IPS-20b (cell line): ENCODE data around the gene GNG10.

ENCODE experiments used
- H3K27ac ChIP-seq: one replicate; pipeline ENCODE4 v1.5.1; 2013; ENCODE audit warnings: low read length
- H3K27me3 ChIP-seq: 2 replicates; pipeline ENCODE4 v1.6.1; 2013; ENCODE audit warnings: mild to moderate bottlenecking, low read length, inconsistent platforms; ENCODE audit not compliant: insufficient read depth
- H3K36me3 ChIP-seq: 2 replicates; pipeline ENCODE4 v1.6.1; 2013; ENCODE audit warnings: low read depth, mild to moderate bottlenecking, inconsistent platforms, low read length, moderate library complexity; ENCODE audit not compliant: insufficient read depth
- H3K4me1 ChIP-seq: 2 replicates; pipeline ENCODE4 v1.6.1; 2013; ENCODE audit warnings: mild to moderate bottlenecking, control low read depth, inconsistent platforms, low read length, moderate library complexity; ENCODE audit not compliant: insufficient read depth
- H3K4me3 ChIP-seq: 2 replicates; pipeline ENCODE4 v1.5.1; 2013; ENCODE audit warnings: mild to moderate bottlenecking, low read length, inconsistent platforms
- H3K9ac ChIP-seq: 2 replicates; pipeline ENCODE4 v1.6.1; 2013; ENCODE audit warnings: low read depth, mild to moderate bottlenecking, inconsistent platforms, low read length, moderate library complexity
- H3K9me3 ChIP-seq: 2 replicates; pipeline ENCODE4 v1.6.1; 2013; ENCODE audit warnings: mild to moderate bottlenecking, low read depth, low read length, inconsistent platforms; ENCODE audit not compliant: insufficient read depth

GNG10 gene

GRCh38 chr9:111632060-111632459 lies 29.3 kb upstream of the GNG10 start:
- no peaks in the 10 kb centered on the region for H3K36me3 ChIP-seq
- H3K4me1 ChIP-seq, result peaks cover 10% of the 10 kb centered on the region
- H3K4me3 ChIP-seq, result peak overlapping the region; percentile 95
- H3K9ac ChIP-seq, result peak overlapping the region; percentile 91
- no peaks in the 10 kb centered on the region for H3K27me3 ChIP-seq
- H3K27ac ChIP-seq, result peak overlapping the region; percentile 56
- no peaks in the 10 kb centered on the region for H3K9me3 ChIP-seq

- Histone ChIP-seq H3K36me3 (no peaks in the 10 kb centered on the region), H3K4me1 (peaks cover 10% of the 10 kb centered on the region), H3K4me3 (peak overlapping the region; percentile 95), H3K27me3 (no peaks in the 10 kb centered on the region), H3K9ac (peak overlapping the region; percentile 91; the same call in 1 of the 2 replicates), H3K27ac (no peak overlapping the region), H3K9me3 (no peaks in the 10 kb centered on the region)
These were observed 28.6 kb upstream of the GNG10 start for GRCh38 chr9:111632695-111633388.

GRCh38 chr9:111633389-111633736 lies 28.0 kb upstream of the GNG10 start:
- Histone ChIP-seq H3K9me3 (no peaks in the 10 kb centered on the region), H3K4me1 (peaks cover 10% of the 10 kb centered on the region), H3K36me3 (no peaks in the 10 kb centered on the region), H3K27ac (no peak overlapping the region), H3K27me3 (no peaks in the 10 kb centered on the region), H3K9ac (no peak overlapping the region), H3K4me3 (no peak overlapping the region)

GRCh38 chr9:111634860-111635259 lies 26.5 kb upstream of the GNG10 start:
- Histone ChIP-seq H3K9ac (no peak overlapping the region), H3K36me3 (no peaks in the 10 kb centered on the region), H3K4me1 (peaks cover 10% of the 10 kb centered on the region), H3K9me3 (peaks cover 3% of the 10 kb centered on the region; the same call in 1 of the 2 replicates), H3K27ac (no peak overlapping the region), H3K4me3 (no peak overlapping the region), H3K27me3 (no peaks in the 10 kb centered on the region)

GRCh38 chr9:111637421-111637950 lies 23.9 kb upstream of the GNG10 start:
- Histone ChIP-seq H3K36me3 (no peaks in the 10 kb centered on the region), H3K9me3 (peaks cover 3% of the 10 kb centered on the region; the same call in 1 of the 2 replicates), H3K27me3 (no peaks in the 10 kb centered on the region), H3K9ac (no peak overlapping the region), H3K27ac (no peak overlapping the region), H3K4me3 (no peak overlapping the region), H3K4me1 (peaks cover 4% of the 10 kb centered on the region)

GRCh38 chr9:111644195-111644772 lies 17.1 kb upstream of the GNG10 start:
- Histone ChIP-seq H3K36me3 (peaks cover 34% of the 10 kb centered on the region), H3K4me1 (no peaks in the 10 kb centered on the region), H3K27ac (no peak overlapping the region), H3K9me3 (peaks cover 1% of the 10 kb centered on the region; the same call in 1 of the 2 replicates), H3K9ac (no peak overlapping the region), H3K4me3 (no peak overlapping the region), H3K27me3 (no peaks in the 10 kb centered on the region)

GRCh38 chr9:111645806-111646205 lies 15.6 kb upstream of the GNG10 start:
- H3K36me3 ChIP-seq, result peaks cover 46% of the 10 kb centered on the region
- H3K4me1 ChIP-seq, result no peaks in the 10 kb centered on the region
- H3K9ac ChIP-seq, result no peak overlapping the region
- H3K27me3 ChIP-seq, result no peaks in the 10 kb centered on the region
- H3K27ac ChIP-seq, result no peak overlapping the region
- H3K4me3 ChIP-seq, result no peak overlapping the region
- no peaks in the 10 kb centered on the region for H3K9me3 ChIP-seq

- no peaks in the 10 kb centered on the region for H3K9me3 ChIP-seq
- H3K9ac ChIP-seq, result no peak overlapping the region
- peaks cover 48% of the 10 kb centered on the region for H3K36me3 ChIP-seq
- H3K27me3 ChIP-seq, result no peaks in the 10 kb centered on the region
- H3K27ac ChIP-seq, result no peak overlapping the region
- no peak overlapping the region for H3K4me3 ChIP-seq
- H3K4me1 ChIP-seq, result no peaks in the 10 kb centered on the region
These were observed 15.0 kb upstream of the GNG10 start for GRCh38 chr9:111646417-111646816.

GRCh38 chr9:111648066-111648465 lies 13.3 kb upstream of the GNG10 start:
- Histone ChIP-seq H3K27me3 (no peaks in the 10 kb centered on the region), H3K9me3 (no peaks in the 10 kb centered on the region), H3K4me1 (no peaks in the 10 kb centered on the region), H3K27ac (no peak overlapping the region), H3K36me3 (peaks cover 46% of the 10 kb centered on the region), H3K9ac (no peak overlapping the region), H3K4me3 (no peak overlapping the region)

GRCh38 chr9:111649016-111649415 lies 12.4 kb upstream of the GNG10 start:
- no peak overlapping the region for H3K9ac ChIP-seq
- H3K4me1 ChIP-seq, result no peaks in the 10 kb centered on the region
- H3K27ac ChIP-seq, result no peak overlapping the region
- no peak overlapping the region for H3K4me3 ChIP-seq
- no peaks in the 10 kb centered on the region for H3K9me3 ChIP-seq
- H3K27me3 ChIP-seq, result no peaks in the 10 kb centered on the region
- H3K36me3 ChIP-seq, result peaks cover 53% of the 10 kb centered on the region

GRCh38 chr9:111657051-111657450 lies 4.4 kb upstream of the GNG10 start:
- no peaks in the 10 kb centered on the region for H3K9me3 ChIP-seq
- no peak overlapping the region for H3K9ac ChIP-seq
- peaks cover 23% of the 10 kb centered on the region for H3K36me3 ChIP-seq
- H3K27ac ChIP-seq, result no peak overlapping the region
- no peak overlapping the region for H3K4me3 ChIP-seq
- no peaks in the 10 kb centered on the region for H3K4me1 ChIP-seq
- peaks cover 18% of the 10 kb centered on the region for H3K27me3 ChIP-seq

- H3K9me3 ChIP-seq, result no peaks in the 10 kb centered on the region
- H3K4me1 ChIP-seq, result peaks cover 9% of the 10 kb centered on the region
- H3K9ac ChIP-seq, result no peak overlapping the region
- no peak overlapping the region for H3K4me3 ChIP-seq
- peaks cover 18% of the 10 kb centered on the region for H3K27me3 ChIP-seq
- H3K36me3 ChIP-seq, result peaks cover 11% of the 10 kb centered on the region
- H3K27ac ChIP-seq, result no peak overlapping the region
These were observed 2.5 kb upstream of the GNG10 start for GRCh38 chr9:111658943-111659342.
